Activated CD8-positive, alpha-beta memory T cell treated with anti-CD3 and anti-CD28 coated beads, Interleukin-2, amount 50 U/mL, for 1 hour (primary cell): ENCODE data around the gene CDX1.

ENCODE experiments used
- DNase-seq: peaks from one replicate; pipeline ENCODE4 v3.0.0-alpha.2; 2020; ENCODE audit errors: extremely low read depth

The CDX1 gene

GRCh38 chr5:150146862-150147601 lies 19.5 kb upstream of the CDX1 start:
- DNase-seq: no peak

- no peak for DNase-seq
Measured at GRCh38 chr5:150147670-150148069, 18.9 kb upstream of the CDX1 start.

- DNase-seq: no peak
Measured at GRCh38 chr5:150148117-150148927, 18.3 kb upstream of the CDX1 start.

- DNase-seq: no peak
Measured at GRCh38 chr5:150149618-150150017, 17.0 kb upstream of the CDX1 start.

- DNase-seq: no peak
Measured at GRCh38 chr5:150152636-150153462, 13.7 kb upstream of the CDX1 start.

- DNase-seq: no peak
Measured at GRCh38 chr5:150153483-150153882, 13.1 kb upstream of the CDX1 start.

- DNase-seq: no peak
Measured at GRCh38 chr5:150153957-150154617, 12.5 kb upstream of the CDX1 start.

GRCh38 chr5:150154618-150155128 lies 11.9 kb upstream of the CDX1 start:
- no peak for DNase-seq

GRCh38 chr5:150155258-150156026 lies 11.1 kb upstream of the CDX1 start, which contains the start of gene PDGFRB:
TSS of gene PDGFRB (minus strand) at chr5:150155845. CDS start at chr5:150137047, 18,798 bp downstream.
- peak; percentile 9 for DNase-seq

GRCh38 chr5:150156027-150156368 lies 10.6 kb upstream of the CDX1 start:
- DNase-seq: no peak

- DNase-seq: no peak
Measured at GRCh38 chr5:150156540-150156939, 10.0 kb upstream of the CDX1 start.

GRCh38 chr5:150157168-150157567 lies 9.4 kb upstream of the CDX1 start:
- no peak for DNase-seq

GRCh38 chr5:150158170-150158949 lies 8.2 kb upstream of the CDX1 start:
- DNase-seq: no peak

GRCh38 chr5:150159031-150159430 lies 7.5 kb upstream of the CDX1 start:
- no peak for DNase-seq

GRCh38 chr5:150159741-150160179 lies 6.8 kb upstream of the CDX1 start:
- no peak for DNase-seq

GRCh38 chr5:150160448-150161081 lies 6.0 kb upstream of the CDX1 start:
- DNase-seq: no peak

- DNase-seq: peak; percentile 13
Measured at GRCh38 chr5:150161242-150162141, 5.1 kb upstream of the CDX1 start.

GRCh38 chr5:150162142-150162513 lies 4.5 kb upstream of the CDX1 start:
- no peak for DNase-seq
